ENCODE measurements around the gene FGFRL1.
A peak's percentile ranks its signal among the peaks of the same experiment; 100 is the strongest.

The FGFRL1 gene

GRCh38 chr4:1062419-1062818 lies 51.0 kb downstream of the FGFRL1 start:
- DNase-seq = no peak

DNA sequence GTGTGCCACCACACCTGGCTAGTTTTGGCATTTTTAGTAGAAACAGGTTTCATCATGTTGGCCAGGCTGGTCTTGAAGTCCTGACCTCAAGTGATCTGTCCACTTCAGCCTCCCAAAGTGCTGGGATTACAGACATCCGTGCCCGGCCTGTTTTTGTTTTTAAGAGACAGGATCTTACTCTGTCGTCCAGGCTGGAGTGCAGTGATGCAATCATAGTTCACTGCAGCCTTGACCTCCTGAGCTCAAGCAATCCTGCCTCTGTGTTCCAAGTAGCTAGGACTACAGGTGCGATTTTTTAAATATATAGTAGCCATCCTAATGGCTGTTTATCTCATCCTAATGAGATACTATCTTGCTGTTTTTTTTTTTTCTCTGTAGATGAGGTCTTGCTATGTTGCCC lies 54.3 kb downstream of the FGFRL1 start:
- no peak for DNase-seq

GRCh38 chr4:1069394-1069793 lies 58.0 kb downstream of the FGFRL1 start:
- DNase-seq = no peak

DNA sequence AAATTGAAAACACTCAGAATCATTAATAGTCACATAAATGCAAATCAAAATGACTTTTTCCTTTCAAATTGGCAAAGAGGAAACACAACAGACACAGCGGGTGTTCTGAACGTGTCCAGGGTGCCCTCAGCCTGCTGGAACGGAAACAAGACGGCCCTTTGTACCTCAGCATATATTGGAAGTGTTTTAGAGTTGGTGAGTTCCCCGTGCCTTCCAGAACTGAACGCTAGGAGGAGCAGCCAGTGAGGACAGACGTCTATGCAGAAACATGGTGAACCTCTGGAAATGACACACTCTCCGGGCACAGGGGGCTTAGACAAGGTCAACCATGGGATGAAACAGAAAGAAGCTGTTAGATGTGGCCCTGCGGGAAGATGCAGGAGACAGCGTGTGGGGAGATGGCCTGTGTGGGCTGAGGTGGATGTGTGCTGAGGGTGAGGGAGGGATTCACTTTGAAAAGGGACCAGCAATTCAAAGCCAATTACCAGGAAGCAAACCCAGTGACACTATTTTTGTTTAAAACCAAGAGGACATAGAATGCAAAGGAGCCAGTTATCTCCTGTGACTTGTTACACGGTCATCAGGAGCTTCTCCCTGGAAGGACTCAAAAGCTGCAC lies 61.5 kb downstream of the FGFRL1 start:
- peak in 30 of 58 donors; percentile 5 to 72 (median 29) for DNase-seq

DNA sequence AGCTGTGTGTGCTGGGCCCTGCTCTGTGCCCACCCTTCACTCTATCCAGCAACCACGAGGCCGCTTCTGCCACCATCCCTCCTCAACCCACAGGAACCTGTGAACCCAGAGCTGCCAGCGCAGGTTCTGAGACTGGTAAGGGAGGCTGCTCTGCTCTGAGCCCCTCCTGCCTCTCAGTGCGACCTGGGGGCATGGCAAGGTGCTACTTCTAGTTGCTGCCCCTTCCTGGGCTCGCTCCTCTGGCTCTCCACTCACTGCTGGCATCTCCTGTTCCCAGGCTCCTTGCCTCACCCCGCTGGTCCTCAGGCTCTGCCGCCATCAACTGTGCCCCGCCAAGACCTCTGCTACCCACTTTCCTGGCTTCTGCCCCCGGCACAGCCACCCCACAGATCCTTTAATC lies 62.7 kb downstream of the FGFRL1 start:
- DNase-seq = no peak

DNA sequence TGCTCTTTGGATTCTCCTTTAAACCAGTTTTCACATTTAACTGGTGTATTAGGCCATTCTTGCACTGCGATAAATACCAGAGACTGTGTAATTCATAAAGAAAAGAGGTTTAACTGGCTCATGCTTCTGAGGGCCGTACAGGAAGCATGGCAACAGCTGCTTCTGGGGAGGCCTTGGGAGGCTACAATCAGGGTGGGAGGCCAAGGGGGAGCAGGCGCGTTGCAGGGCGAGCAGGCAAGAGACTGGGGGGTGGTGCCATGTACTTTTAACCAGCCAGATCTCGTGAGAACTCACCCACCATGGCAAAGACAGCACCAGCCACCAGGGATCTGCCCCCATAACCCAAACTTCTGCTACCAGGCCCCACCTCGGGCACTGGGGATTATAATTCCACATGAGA lies 63.8 kb downstream of the FGFRL1 start:
- no peak for DNase-seq

- DNase-seq = no peak
Measured at GRCh38 chr4:1075809-1076699, 64.6 kb downstream of the FGFRL1 start.

All from anterior cingulate cortex (tissue), 58 donors.